Activated effector memory CD4-positive, alpha-beta T cell treated with Interleukin-2 at 50 U/mL for 16 hours (primary cell): ENCODE measurements around the gene IAH1.
A peak's percentile ranks its signal among the peaks of the same experiment; 100 is the strongest.

Source experiments
- DNase-seq: peaks from one replicate; pipeline ENCODE4 v3.0.0-alpha.2; 2020

Gene IAH1

GRCh38 chr2:9474361-9475057, at the start of gene IAH1:
TSS of gene IAH1 (plus strand) at chr2:9474551. CDS start at chr2:9474567, 16 bp downstream.
- DNase-seq: peak; percentile 75

GRCh38 chr2:9428965-9429577, 45.3 kb upstream of the IAH1 start:
- DNase-seq: no peak

GRCh38 chr2:9430316-9431293, 43.7 kb upstream of the IAH1 start:
- DNase-seq: no peak

GRCh38 chr2:9434489-9434888, 39.9 kb upstream of the IAH1 start:
- DNase-seq: no peak

- DNase-seq: no peak
Observed at GRCh38 chr2:9439536-9439935, 34.8 kb upstream of the IAH1 start.

- no peak for DNase-seq
Observed at GRCh38 chr2:9440058-9440727, 34.2 kb upstream of the IAH1 start.

- no peak for DNase-seq
Observed at GRCh38 chr2:9441556-9441955, 32.8 kb upstream of the IAH1 start.

- no peak for DNase-seq
Observed at GRCh38 chr2:9443526-9443925, 30.8 kb upstream of the IAH1 start.

GRCh38 chr2:9445089-9445488, 29.3 kb upstream of the IAH1 start:
- no peak for DNase-seq

GRCh38 chr2:9451231-9451630, 23.1 kb upstream of the IAH1 start:
- DNase-seq: no peak

GRCh38 chr2:9460441-9461017, 13.8 kb upstream of the IAH1 start:
- DNase-seq: no peak

GRCh38 chr2:9461079-9461478, 13.3 kb upstream of the IAH1 start:
- no peak for DNase-seq

- DNase-seq: no peak
Observed at GRCh38 chr2:9462313-9462712, 12.0 kb upstream of the IAH1 start.

GRCh38 chr2:9462886-9463697, 11.3 kb upstream of the IAH1 start:
- DNase-seq: no peak

- no peak for DNase-seq
Observed at GRCh38 chr2:9463698-9464034, 10.7 kb upstream of the IAH1 start.

GRCh38 chr2:9465170-9465569, 9.2 kb upstream of the IAH1 start:
- DNase-seq: no peak

- no peak for DNase-seq
Observed at GRCh38 chr2:9466147-9466683, 8.1 kb upstream of the IAH1 start.

- DNase-seq: no peak
Observed at GRCh38 chr2:9467687-9468086, 6.7 kb upstream of the IAH1 start.

- DNase-seq: no peak
Observed at GRCh38 chr2:9471206-9471605, 3.1 kb upstream of the IAH1 start.

- DNase-seq: no peak
Observed at GRCh38 chr2:9472511-9472910, 1.8 kb upstream of the IAH1 start.

- DNase-seq: no peak
Observed at GRCh38 chr2:9473308-9473984, 905 bp upstream of the IAH1 start.
